Esophagus muscularis mucosa (tissue), 4 donors: Measurements from ENCODE around the gene NUTF2.

Experiments
- EP300 ChIP-seq: sonication (generic); formaldehyde crosslinking; IDR thresholded peaks from one replicate; pipeline ENCODE4 v1.6.1; 2017; ENCODE audit warnings: antibody characterized with exemption
- POLR2A ChIP-seq: fragments of 450-650 bp; IDR thresholded peaks from one replicate; pipeline ENCODE4 v1.6.1; 2017; ENCODE audit warnings: antibody characterized with exemption, moderate library complexity, mild to moderate bottlenecking, low read depth
- POLR2AphosphoS5 ChIP-seq, 2 donors: sonication (generic); formaldehyde crosslinking; IDR thresholded peaks; one replicate each; pipeline ENCODE4 v1.6.1; 2017; ENCODE audit warnings: antibody characterized with exemption in 2 of 2
- TF ChIP-seq, protein P1 (sequence below), 3 experiments: fragments of 200-600 bp in 2 of 3; fragments of 450-650 bp in 1 of 3; sonication (generic) in 2 of 3; IDR thresholded peaks; one replicate each; pipeline ENCODE4 v1.5.1; 2017 to 2019; ENCODE audit warnings: antibody characterized with exemption in 3 of 3, mild to moderate bottlenecking in 2 of 3, moderate library complexity in 1 of 3

DNA sequence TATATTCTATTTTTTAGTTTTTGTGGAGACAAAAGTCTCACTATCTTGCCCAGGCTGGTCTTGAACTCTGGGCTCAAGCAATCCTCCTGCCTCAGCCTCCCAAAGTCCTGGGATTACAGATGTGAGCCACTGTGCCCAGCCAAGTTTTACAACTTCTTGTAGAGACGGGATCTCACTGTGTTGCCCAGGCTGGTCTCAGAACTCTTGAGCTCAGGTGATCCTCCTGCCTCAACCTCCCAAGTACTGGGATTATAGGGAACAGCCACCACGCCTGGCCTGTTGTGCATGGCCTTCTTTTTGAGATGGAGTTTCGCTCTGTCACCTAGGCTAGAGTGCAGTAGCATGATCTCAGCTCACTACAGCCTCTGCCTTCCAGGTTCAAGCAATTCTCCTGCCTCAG lies 6.9 kb downstream of the NUTF2 start:
- TF ChIP-seq, protein P1, sequence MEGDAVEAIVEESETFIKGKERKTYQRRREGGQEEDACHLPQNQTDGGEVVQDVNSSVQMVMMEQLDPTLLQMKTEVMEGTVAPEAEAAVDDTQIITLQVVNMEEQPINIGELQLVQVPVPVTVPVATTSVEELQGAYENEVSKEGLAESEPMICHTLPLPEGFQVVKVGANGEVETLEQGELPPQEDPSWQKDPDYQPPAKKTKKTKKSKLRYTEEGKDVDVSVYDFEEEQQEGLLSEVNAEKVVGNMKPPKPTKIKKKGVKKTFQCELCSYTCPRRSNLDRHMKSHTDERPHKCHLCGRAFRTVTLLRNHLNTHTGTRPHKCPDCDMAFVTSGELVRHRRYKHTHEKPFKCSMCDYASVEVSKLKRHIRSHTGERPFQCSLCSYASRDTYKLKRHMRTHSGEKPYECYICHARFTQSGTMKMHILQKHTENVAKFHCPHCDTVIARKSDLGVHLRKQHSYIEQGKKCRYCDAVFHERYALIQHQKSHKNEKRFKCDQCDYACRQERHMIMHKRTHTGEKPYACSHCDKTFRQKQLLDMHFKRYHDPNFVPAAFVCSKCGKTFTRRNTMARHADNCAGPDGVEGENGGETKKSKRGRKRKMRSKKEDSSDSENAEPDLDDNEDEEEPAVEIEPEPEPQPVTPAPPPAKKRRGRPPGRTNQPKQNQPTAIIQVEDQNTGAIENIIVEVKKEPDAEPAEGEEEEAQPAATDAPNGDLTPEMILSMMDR (IDR thresholded peaks at IDR 0.05) = no peak
- TF ChIP-seq POLR2A = no peak
- no peak for TF ChIP-seq EP300
- TF ChIP-seq POLR2AphosphoS5 (IDR thresholded peaks at IDR 0.05) = no peak
